ENCODE measurements around the gene OTOP2. TPM values are rescaled to one million over a fixed set of nuclear protein-coding genes. Genes with fewer than 3 reads are reported as not detected.

The OTOP2 gene, protein sequence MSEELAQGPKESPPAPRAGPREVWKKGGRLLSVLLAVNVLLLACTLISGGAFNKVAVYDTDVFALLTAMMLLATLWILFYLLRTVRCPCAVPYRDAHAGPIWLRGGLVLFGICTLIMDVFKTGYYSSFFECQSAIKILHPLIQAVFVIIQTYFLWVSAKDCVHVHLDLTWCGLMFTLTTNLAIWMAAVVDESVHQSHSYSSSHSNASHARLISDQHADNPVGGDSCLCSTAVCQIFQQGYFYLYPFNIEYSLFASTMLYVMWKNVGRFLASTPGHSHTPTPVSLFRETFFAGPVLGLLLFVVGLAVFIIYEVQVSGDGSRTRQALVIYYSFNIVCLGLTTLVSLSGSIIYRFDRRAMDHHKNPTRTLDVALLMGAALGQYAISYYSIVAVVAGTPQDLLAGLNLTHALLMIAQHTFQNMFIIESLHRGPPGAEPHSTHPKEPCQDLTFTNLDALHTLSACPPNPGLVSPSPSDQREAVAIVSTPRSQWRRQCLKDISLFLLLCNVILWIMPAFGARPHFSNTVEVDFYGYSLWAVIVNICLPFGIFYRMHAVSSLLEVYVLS
- total RNA-seq, result not detected in 2 replicates

DNA sequence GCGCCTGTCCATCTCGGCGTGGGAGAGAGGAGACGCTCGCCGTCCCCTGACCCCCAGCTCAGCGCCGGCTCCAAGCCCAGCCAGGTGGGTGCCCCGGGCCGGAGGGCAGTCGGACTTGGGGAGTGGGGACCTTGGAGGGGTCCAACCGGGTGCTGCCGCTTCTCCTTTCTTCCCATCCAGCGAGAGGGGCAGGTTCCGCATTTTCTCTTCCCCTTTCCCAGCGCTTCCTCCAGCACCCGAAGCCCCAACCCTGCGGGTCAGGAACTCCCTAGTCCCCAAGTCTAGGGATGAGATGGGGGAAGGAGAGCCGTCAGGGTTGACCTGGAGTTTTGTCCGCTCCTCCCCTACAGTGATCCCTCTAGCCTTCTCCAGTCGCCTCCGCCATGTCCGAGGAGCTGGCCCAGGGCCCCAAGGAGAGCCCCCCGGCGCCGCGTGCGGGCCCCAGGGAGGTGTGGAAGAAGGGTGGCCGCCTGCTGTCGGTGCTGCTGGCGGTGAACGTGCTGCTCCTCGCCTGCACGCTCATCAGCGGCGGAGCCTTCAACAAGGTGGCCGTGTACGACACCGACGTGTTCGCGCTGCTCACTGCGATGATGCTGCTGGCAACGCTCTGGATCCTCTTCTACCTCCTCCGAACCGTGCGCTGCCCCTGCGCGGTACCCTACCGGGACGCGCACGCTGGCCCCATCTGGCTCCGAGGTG lies at the start of gene OTOP2:
OTOP2 (plus strand) TSS at position 24 of the 699 bp plus-strand sequence; CDS start at position 384, 360 bp downstream.

DNA sequence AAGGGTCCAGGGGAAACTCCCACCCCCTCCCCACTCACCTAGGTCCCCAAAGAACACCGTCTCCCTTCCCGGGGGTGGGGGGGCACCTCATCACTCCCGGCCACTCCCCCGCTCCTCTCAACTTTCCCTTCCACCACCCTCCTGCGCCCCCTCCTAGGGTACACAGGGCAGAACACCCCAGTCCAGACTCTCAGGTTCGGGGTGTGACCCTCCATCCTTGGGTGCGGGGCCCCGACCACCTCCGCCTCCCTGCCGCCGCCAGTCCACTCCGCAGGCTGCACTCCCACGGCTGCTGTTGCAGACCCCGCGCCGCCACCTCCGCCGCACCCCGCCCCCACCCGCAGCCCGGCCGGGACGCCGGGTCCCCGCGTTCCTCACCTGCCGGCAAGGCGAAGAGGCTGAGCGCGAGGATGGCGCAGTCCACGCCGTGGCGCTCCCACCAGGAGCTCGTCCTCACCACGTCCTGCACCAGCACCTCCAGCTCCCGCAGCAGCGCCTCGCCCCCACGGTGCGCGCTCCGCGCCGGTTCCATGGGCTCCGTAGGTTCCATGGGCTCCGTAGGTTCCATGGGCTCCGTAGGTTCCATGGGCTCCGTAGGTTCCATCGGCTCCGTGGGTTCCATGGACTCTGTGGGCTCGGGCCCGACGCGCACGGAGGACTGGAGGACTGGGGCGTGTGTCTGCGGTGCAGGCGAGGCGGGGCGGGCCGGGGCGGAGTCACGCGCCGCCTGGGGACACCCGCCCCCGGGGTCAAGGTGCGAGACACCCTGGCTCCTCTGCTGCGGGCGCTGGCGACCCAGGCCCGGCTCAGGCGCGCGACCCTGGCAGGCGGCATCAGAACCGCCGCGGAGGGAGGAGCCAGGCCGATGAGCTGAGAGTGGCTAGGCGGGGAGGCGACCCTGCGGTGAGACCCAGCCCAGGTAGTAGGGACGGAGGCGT lies 30.8 kb upstream of the OTOP2 start, which contains the start of gene FADS6:
FADS6 (minus strand) TSS at position 660 of the 938 bp plus-strand sequence; CDS start at position 622, 38 bp downstream.

DNA sequence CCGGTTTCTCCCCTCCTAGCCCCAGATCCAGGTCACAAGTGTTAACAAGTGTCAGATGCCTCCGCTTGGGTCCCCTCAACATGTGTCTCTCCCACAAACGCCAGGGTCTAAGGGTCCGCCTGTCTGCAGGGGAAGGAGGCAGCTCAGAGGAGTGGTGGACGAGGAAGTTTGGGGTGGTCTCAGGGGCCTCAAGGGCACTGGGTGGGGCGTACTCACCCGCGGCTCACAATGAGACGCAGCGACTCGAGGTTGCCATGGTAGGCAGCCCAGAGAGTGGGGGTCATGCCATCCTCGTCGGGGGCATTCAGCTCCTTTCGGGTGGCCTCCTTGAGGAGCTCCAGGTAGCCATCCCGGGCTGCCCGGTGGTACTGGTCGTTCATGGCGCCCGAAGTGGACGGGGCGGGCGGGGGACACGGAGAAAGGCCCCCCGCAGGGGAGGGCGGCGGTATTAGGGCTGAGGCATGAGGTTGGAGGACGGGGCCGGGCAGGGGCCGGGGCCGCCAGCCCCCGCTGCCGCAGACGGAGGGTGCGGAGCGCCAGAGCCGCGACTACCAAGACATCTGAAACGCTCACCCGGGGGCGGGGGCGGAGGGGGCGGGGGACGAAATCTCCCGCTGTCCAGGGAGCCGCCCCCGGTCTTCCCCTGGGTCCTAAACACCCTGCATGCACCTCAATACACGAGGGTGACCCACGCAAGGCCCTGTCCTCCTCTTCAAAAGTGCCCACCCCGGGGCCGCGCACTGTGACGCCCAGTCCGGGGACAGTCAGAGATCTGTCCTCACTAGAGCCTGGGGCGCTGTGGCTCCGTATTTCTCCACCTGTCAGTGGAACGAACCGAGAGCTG lies 1.2 kb upstream of the OTOP2 start, which contains the start of gene USH1G:
USH1G (minus strand) TSS at position 562 of the 844 bp plus-strand sequence; CDS start at position 380, 182 bp downstream.

DNA sequence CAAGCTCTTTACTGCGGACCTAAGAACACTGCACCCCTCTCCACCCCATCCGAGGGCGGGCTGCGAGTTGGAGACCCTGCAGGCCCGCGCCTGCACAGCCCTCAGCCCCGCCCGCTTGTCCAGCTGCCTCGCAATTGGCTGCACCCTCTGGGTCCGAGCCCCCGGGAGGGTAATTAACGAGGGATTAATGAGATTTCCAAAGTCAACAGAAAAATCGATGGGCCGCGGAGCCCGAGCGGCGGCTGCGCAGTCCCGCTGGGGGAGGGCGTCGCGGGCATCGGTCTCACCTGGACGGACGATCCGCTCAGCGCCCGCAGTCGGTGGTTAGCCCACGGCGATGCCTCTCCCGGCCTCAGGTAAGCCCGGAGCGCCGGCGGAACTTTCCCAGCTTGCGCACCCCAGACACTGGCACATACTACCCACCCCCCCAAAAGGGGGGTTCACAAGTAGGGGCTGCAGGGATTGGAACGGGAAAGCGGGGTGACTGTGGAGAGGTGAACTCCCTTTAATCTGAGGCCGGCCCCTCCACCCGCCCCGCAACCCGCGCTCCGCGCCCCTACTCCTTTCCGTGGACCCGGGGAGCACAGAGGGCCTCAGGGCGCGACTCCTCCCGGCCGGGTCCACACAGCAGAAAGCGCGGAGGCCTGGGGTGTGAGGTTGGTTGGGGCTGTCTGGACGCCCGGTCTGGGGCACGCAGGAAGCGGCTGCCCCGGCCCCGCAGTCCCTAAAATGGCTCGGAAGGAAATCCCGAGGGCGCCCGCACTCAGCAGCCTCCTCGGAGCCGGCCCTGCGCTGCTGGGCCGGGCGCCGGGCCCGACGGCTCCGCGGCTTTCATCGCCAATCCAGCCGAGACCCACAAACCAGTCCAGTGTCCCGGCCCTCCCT lies 11.8 kb downstream of the OTOP2 start, which contains the start of gene OTOP3:
OTOP3 (plus strand) TSS at position 314 of the 885 bp plus-strand sequence; CDS start at position 338, 24 bp downstream.

DNA sequence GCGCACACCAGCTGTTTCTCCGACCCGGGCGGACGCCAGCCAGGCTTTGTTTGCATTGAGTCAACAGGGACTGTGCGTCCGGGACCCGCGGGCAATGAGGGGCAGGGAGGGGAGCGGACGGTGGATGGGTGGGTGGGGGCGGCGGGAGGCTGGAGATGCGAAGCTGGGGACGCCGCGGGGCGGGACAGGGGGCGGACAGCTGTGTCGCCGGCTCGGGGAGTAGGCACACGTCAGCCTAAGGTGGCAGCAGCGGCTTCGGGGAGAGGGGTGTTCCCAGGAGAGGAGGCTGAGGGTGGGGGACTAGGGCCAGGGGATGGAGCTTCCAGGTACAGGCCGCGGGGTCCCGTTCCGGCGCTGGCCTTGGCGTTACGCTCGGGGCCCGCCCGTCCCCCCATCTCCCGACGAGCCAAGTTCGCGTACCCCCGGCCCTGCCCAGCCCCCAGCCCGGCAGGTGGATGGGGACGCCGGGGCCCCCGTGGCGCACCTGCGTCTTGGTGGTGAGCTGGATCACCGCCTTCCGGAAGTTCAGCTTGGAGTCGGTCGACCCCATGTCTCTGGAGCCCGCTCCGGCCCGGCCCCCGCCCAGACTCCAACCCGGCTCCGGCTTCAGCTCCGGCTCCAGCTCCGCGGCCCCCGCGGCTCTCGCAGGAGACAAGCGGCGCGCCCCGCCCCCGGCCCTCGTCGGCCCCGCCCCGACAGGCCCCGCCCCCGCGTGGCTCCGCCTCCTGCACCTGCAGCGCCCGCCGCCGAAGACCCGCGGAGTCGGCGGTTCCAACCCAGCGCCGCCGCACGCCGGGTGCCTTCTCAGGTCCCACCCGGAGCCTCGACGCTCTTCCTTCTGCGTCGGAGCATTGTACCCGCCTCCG lies 48.3 kb downstream of the OTOP2 start, which contains the start of gene HID1:
HID1 (minus strand) TSS at position 653 of the 866 bp plus-strand sequence; CDS start at position 550, 103 bp downstream.

Other genes with a start within 250 kb of the OTOP2 start
- not detected in 2 replicates for gene CD300LF, start 211.3 kb upstream of the OTOP2 start, total RNA-seq
- 0.26 and 7.7 TPM in 2 replicates for gene RAB37, start 187.0 kb upstream of the OTOP2 start, total RNA-seq
- 11.8 and 23.4 TPM in 2 replicates for gene NHERF1, start 175.6 kb upstream of the OTOP2 start, total RNA-seq
- 15.6 and 29.5 TPM in 2 replicates for gene NAT9, start 147.9 kb upstream of the OTOP2 start, total RNA-seq
- gene GRIN2C, start 64.4 kb upstream of the OTOP2 start, total RNA-seq, result not detected in 2 replicates
- 28.1 and 30.8 TPM in 2 replicates for gene FDXR, start 51.3 kb upstream of the OTOP2 start, total RNA-seq
- gene FADS6, start 30.6 kb upstream of the OTOP2 start, total RNA-seq, result not detected in 2 replicates
- gene USH1G, start 1.0 kb upstream of the OTOP2 start, total RNA-seq, result not detected in 2 replicates
- not detected in 2 replicates for gene OTOP3, start 11.6 kb downstream of the OTOP2 start, total RNA-seq
- 4.3 TPM in 1 of 2 replicates, not detected in the other for gene HID1, start 48.5 kb downstream of the OTOP2 start, total RNA-seq
- 18.8 and 29.2 TPM in 2 replicates for gene CDR2L, start 63.4 kb downstream of the OTOP2 start, total RNA-seq
- gene MRPL58, start 88.4 kb downstream of the OTOP2 start, total RNA-seq, result 55.7 and 64.6 TPM in 2 replicates
- gene ATP5PD, start 122.7 kb downstream of the OTOP2 start, total RNA-seq, result 169 and 302 TPM in 2 replicates
- gene KCTD2, start 123.0 kb downstream of the OTOP2 start, total RNA-seq, result 8.3 and 13.8 TPM in 2 replicates
- 12.7 and 19.1 TPM in 2 replicates for gene SLC16A5, start 163.7 kb downstream of the OTOP2 start, total RNA-seq
- gene ARMC7, start 185.7 kb downstream of the OTOP2 start, total RNA-seq, result 2.5 and 13.3 TPM in 2 replicates
- 83.4 and 139 TPM in 2 replicates for gene NT5C, start 207.5 kb downstream of the OTOP2 start, total RNA-seq
- 105 and 339 TPM in 2 replicates for gene JPT1, start 230.2 kb downstream of the OTOP2 start, total RNA-seq

All from epithelial cell of alveolus of lung (primary cell).